HPDE6-E6E7 (cell line): Measurements from ENCODE around the gene TTC1.
"Not testable (repeated sequence)": the region's sequence is repeated elsewhere in the genome, so short reads cannot be mapped to it uniquely, and the experiment has no call there.

ENCODE experiments used
- DNase-seq: peaks from one replicate; pipeline ENCODE4 v3.0.0; 2011; ENCODE audit warnings: missing footprints; ENCODE audit errors: extremely low spot score

Gene TTC1

DNA sequence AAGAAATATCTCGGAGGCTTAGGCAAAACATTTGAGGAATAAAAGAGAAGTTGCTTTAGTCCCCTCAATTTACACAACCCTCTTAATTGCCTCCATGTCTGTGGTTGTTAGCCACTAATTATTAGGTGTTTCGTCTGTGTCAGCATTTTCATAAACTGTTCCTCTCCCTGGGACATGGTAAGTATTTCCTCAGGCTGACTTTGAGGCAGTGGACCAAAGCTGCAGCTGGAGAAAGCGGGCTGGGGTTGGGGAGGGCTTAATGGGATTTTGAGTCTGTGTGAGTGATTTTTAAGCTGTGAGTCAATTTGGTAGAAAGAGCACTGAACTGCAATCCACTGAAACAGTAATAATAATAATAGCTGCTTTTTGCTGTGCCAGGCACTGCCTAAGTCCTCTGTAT, 13.0 kb upstream of the TTC1 start:
- no peak for DNase-seq

DNA sequence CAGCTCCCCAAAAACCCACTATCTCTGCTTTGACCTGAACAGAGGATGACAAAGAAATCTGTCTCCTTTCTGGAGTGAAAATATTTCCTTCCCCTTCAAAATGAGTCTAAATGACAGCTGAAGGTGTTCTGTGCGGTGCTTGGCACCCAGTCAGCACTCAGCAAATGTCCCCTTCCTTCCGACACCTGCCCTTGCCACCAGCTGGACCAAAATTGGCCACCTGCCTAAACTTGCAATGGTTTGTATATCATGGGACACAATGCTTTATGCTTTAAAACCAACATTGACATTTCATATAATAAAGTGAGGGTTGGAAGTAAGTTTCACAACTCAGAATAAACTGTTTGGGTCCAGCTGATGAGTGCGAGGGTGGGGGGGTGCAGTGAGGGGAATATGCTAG, 7.5 kb upstream of the TTC1 start:
- DNase-seq = no peak

DNA sequence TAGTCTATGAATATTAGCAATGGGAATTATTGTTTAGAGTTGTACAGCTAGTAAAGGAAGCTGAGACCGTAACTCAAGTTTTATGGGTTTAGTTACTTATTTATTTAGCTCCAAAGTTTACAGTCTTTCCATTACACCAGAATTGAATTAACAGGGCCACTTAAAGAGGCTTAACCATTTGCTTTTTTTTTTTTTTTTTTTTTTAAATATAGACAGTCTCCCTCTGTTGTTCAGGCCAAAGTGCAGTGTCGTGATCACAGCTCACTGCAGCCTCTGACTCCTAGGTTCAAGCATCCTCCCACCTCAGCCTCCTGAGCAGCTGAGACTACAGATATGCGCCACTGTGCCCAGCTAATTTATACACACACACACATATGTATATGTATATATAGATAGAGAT, 1.4 kb upstream of the TTC1 start:
- no peak for DNase-seq

DNA sequence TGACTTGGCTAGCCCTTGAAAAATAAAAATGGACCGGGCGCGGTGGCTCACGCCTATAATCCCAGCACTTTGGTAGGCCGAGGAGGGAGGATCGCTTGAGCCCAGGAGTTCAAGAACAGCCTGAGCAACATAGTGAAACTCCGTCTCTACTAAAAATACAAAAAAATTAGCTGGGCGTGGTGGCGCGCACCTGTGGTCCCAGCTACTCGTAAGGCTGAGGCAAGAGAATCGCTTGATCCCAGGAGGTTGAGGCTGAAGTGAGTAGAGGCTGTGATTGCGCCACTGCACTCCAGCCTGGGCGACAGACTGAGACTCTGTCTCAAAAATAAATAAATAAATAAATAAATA, 436 bp upstream of the TTC1 start:
- DNase-seq = not testable (repeated sequence)

DNA sequence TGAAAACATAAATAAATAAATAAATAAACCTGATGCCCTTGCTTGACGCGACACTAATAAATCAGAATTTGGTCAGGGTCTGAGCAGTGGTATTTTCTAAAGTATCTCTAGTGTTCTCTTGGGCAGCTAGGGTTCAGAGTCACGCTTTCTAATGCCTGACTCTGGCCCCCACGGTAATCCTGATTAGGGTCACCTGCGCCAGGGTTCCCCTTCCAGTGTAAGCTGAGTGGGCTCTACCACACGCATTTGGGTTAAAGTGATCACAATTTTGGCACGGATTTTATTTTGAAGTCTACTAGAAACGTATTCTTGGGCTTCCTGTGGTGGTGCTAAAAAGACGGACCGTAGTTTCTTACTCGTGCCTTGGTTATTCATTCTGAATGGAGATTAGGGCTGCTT, 651 bp downstream of the TTC1 start:
- DNase-seq = no peak

DNA sequence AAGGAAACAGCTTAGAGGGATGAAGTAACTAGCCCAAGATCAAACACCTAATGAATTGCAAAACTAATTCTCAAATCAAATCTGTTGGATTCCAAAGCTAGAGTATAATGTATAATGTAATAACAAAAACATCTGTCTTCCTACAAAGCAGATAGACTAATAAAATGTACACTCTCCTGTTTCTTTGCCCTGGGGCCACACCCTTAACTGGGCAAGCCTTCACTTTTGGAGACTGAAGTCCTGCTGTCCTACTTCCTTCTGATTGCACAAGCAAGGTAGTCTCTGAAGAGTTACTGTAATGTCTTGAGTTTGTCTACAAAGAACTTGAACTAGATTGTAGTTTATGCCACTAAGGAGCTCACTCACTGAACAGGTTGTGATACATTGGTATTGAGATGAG, 2.5 kb downstream of the TTC1 start:
- DNase-seq = no peak

DNA sequence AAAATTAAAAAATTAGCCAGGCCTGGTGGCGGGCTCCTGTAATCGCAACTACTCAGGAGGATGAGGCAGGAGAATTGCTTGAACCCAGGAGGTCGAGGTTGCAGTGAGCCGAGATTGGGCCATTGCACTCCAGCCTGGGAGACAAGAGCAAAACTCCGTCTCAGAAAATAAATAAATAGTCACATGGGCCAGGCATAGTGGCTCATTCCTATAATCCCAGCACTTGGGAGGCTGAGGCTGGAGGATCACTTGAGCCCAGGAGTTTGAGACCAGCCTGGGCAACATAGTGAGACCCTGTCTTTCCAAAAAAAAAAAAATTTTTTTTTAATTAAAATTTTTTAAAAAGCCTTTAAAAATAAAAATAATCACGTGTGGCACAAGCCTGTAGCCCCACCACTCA, 5.3 kb downstream of the TTC1 start:
- DNase-seq = not testable (repeated sequence)

DNA sequence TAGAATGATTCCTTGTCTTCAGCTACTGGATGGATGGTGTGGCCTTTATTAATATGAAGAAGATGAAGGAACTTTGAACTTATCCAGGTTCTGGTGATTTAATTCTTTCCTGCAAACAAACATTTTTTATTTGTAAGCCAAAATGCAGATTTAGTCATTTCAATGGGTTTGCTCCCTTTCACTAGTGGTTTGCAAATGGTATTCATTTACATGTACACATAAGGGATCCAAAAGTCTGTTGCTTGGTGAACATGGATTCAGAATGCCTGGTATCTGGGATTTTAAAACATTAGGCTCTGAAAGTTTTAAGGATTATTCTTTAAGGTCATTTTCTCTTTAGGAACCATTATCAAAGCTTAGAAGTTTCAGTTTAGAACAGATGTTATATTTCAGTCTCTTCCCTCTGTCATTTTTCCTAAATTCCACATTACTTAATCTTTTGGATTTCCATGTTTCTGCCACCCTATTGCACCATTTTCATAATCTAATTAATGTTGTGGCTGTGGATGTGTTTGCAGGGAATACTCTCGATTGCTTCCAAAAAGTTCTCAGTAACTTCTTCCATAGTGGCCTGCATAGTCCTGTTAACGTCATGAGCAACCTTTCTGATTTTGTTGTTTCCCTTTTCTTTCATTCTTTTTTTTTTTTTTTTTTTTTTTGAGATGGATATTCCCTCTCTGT, 10.1 kb downstream of the TTC1 start:
- no peak for DNase-seq

DNA sequence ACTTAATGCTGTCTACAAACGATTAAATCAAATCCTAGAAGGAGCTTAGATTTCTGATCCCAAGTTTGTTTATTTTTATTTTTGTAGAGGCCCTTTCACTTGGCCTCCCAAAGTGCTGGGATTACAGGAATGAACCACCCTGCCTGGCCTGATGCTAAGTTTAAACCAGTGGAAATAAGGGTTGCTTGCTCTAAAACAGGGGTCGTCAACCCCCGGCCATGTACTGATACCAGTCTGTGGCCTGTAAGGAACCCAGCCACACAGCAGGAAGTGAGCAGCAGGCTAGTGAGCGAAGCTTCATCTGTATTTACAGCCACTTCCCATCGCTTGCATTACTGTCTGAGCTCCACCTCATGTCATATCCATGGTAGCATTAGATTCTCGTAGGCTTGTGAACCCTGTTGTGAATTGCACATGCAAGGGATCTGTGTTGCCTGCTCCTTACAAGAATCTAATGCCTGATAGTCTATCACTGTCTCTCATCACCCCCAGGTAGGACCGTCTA, 11.4 kb downstream of the TTC1 start:
- no peak for DNase-seq

DNA sequence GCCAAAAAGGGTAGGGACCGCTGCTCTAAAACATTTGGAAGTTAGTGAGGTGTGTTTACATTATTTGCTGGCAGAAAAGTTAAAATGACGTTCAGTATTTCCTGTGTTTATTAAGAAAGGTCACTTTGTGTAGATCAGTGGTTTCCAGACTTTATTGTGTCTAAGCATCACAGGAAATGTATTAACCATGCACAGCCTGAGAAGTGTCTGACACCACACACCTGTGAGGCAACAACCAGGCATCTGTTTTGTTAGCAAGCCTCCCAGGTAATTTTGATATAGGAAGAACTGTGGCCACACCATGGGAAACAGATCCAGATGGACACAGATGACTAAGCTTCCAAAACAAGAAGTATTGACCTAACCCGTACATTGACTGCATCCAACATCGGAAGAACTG, 12.0 kb downstream of the TTC1 start:
- DNase-seq = no peak

DNA sequence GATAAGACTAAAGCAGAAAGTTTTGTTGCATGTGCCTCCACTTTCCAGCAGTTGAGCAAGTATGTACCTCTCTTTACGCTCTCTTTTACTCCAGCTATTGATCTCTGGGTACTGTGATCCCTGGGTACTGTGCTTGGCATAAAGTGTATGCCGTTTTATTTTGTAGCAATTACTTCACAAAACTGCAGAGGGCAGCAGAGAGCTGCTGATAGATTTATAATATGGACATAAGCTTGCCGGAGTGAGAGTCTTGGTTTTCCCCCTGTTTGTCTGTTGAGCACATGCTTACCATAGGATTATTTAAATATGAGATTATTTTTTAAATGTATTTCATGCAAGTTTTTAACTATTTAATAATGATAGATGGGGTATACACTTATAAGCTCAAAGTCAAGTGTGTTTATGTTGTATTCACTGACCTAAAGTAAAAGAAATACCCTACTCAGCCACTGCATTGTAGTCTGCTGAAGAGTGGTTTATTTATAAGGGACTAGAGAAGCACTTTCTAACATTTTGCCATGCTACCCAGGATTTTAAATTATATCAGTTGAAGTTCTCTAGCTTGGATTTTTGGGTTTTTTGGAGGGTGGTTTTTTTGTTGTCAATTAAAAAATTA, 13.0 kb downstream of the TTC1 start:
- peak; percentile 56 for DNase-seq

DNA sequence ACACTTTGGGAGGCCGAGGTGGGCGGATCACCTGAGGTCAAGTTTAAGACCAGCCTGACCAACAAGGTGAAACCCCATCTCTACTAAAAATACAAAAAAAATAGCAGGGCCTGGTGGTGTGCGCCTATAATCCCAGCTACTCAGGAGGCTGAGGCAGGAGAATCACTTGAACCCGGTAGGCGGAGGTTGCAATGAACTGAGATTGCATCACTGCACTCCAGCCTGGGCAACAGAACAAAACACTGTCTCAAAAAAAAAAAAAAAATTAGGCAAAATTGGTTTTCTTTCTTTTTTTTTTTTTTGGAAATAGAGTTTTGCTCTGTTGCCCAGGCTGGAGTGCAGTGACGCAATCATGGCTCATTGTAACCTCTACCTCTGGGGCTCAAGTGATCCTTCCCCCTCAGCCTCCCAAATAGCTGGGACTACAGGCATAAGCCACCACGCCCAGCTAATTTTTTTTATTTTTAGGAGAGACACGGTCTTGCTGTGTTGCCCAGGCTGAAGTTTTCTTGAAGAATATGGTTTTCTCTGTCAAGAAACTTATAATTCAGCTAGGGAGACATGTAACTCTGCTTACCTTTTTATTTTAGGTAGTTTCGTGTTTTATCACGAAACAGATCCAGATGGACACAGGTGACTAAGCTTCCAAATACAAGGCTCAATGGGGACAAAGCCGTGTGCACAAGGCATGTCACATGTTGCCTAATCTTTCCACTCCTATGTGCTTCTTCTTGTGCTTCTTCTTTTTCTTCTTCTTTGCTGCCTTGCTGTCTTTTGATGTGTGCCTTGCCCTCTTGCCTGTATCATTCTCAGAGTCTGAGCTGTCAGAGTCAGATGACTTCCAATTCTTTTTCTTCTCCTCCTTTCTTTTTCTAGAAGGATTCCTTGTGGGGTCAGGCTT, 14.3 kb downstream of the TTC1 start:
- no peak for DNase-seq

DNA sequence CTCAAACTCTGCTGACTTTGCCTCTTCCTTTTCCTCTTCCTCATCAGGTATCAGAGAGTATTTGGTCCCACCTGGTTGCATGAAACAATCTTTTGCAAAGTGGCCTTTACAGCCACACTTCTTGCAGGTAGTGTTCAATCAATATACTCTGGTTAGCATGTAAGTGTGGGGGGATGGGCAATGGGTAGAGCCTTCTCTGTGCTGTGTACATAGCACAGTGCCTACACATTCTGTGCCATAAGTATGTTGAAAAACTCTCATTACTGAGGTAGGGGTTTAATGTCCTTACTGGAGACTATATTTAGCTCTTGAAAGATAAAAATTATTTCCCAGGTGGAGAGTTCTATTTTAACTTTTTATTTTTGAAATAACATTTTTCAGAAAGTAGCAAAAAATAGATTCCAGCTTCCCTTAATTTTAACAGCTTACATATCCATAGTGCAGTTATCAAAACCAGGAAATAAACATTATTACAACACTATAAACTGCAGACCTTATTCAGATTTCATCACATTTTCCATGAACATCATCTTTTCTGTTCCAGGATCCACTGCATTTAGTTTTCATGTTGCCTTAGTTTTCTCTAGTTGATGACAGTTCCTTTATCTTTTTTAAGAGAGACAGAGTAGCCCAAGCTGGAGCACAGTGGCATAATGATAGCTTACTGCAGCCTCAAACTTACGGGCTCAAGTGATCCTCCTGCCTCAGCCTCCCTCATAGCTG, 15.1 kb downstream of the TTC1 start:
- no peak for DNase-seq

DNA sequence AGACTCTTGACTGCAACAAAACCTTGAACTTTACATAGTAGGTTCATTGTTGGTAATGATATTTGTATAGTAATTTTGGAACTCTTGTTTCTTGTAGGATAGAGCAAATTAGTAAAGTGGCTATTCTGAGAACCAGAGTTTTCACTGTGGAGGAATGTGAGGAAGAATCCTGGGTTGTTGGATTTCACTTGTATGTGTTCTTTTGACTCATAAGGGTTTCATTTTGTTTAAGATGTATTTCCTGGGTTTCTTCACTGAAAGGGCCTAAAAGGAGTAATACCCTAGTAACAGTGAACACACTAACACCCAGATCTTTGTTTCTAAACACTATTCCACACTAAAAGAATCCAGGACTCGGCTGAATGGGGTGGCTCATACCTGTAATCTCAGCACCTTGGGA, 20.1 kb downstream of the TTC1 start:
- no peak for DNase-seq

DNA sequence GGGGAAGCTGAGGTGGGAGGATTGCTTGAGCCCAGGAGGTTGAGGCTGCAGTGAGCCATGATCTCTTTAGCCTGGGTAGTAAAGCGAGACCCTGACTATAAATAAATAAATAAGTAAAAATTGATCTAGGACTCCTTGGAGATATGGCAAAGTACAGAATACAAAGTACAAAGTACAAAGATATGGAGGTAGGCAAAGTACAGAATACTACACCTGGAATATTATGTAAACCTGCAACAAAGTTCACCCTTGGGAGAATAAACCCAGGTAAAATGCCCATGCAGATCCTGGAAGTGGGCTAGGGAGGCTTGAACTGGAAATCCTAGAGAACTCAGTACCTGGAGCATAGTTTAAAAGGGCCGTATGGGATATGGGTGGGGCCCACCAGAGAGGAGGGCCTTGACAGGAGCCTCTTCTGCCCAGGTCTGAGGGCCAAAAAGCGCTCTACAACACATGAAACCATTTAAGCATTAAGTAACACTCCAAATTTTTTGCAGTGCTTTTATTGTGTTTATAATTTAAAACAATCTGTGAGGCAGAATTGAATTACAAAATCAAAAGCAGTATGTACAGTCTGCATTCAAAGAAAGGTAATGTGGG, 20.7 kb downstream of the TTC1 start:
- DNase-seq = no peak

DNA sequence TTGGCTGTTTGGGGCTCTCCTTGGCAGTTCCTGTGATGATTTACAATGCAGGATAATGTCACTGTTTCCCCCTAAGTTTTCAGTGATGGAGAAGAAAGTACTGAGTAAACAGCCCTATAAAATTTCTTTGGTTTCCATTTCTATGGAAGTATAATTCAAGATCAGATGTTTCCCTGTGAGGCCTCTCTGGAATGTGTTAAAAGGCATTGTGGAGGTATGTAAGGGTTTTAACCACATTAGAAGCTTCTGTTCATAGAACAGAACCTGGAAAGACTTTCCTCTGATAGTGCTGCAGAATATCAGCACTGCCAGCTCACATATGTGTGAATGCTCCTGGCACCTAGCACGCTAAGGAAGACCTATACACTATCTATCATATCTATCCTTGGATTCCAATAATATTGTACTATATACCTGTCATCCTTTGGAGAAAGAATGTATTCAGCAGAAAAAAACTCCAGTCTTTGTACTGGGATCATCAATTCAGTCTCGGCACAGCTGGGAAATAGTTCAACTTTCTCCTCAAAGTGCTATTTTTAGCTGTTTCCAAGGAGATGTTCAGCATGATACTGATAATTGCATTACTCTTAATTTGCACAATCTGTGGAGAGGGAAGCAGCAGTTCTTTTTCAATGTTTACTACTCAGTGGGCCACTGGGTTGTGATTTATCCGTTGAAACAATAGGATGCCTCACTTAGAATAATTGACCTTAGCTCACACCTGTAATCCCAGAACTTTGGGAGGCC, 21.9 kb downstream of the TTC1 start:
- no peak for DNase-seq

DNA sequence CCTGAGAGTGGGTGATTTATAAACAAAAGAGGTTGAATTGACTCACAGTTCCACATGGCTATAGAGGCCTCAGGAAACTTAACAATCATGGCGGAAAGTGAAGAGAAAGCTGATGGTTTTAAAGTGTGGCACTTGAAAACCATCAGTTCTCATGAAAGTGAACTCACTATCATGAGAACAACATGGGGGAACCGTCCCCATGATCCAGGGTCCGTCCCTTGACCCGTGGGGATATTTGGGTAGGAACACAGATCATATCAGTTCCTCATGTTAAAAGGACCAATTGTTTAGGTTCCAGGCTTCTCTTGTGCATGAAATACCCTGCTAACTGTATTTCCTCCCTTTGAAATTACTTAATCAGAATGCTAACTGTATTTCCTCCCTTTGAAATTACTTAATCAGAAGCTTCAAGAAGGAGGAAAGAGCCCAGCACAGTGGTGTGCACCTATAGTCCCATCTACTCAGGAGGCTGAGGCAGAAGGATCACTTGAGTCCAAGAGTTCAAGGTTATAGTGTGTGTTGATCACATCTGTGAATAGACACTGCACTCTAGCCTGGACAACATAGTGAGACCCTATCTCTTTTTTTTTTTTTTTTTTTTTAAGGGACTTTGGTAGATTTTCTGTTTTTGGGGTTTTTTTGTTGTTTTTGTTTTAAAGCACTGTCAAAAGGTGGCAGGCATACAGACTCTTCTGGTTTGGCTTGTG, 24.8 kb downstream of the TTC1 start:
- DNase-seq = no peak

DNA sequence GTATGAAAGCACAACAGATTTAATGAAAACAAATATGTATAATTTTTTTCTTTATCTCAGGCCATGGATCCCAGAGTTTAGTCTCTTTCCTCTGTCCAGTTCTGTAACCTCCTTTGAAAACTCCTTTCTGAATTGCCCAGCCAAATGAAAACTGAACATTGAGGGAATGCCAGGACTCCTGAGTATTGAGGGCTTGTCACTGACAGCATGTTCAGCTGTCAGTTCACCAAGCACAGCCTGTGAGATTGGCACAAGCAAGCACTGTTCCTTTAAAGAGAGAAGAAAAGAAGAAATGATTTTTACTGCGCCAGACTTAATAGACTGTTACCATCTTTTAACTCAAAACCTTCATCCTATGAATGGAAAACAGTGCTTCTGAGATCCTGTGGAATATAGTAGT, 27.3 kb downstream of the TTC1 start:
- DNase-seq = no peak

DNA sequence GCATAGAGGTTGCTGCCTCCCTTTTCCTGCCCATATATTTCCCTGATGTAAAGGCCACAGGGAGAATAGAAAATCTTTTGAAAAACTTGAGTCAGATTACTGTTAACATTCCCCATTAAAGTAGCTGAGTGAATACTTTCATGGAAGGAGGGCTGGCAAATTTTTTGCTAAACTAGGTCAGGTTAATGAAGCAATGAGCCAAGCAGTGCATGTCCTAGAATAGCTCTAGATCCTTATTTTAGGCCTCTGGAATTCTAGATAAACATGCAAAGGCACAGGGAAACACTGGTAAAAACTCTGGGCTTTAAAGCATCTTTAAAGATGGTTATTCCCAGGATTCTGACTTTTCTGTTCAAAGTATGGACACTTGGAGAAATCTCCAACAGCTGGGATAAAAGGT, 27.9 kb downstream of the TTC1 start:
- DNase-seq = no peak

DNA sequence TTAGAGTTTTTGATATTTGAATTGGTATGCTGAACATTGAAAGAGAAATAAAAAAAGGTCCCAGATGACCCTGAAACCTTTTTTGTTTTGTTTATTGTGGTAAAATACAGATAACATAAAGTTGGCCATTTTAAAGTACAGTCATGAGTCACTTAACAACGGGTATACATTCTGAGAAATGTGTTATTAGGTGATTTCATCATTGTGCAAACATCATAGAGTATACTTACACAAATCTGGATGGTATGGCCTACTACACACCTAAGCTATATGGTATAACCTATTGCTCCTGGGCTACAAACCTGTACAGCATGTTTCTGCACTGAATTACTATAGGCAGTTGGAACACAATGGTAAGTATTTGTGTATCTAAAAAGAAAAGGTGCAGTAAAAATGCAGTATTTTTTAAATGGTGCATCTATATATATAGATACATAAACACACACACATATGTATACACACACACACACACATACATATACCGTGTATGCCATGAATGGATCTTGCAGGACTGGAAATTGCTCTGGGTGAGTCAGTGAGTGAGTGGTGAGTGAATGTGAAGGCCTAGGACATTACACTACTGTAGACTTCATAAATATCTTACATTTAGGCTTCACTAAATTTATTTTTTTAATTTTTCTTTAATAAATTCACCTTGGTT, 31.0 kb downstream of the TTC1 start:
- no peak for DNase-seq
